Measurements from ENCODE around the gene KRTAP4-16.
"Not testable (repeated sequence)": the region's sequence is repeated elsewhere in the genome, so short reads cannot be mapped to it uniquely, and the experiment has no call there.

KRTAP4-16 gene

DNA sequence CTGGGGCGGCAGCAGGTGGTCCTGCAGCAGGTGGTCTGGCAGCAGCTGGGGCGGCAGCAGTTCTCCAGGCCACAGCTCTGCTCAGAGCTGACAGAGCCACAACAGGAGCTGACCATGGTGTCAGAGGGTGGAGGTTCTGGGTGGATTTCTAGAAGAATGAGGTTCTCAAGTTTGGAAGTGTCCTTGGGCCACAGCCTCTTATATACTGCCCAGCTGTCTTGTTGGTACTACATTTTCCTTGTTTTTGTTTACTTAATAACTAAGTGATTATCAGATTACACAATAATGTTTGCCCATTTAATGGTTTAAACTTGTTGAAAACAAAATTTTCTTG is 47.6 kb upstream of the KRTAP4-16 start, which contains the start of gene KRTAP4-5:
Gene KRTAP4-5, minus strand, starts transcription at position 174 of the 334 bp plus-strand sequence. Its CDS starts 58 bp downstream, at position 116.
- no peak within 1 kb of the TSS for H3K9ac ChIP-seq (ENCODE audit: low read length)
- no peaks in the 10 kb centered on the region for H3K9me3 ChIP-seq (ENCODE audit: insufficient read depth, low read length)
- H3K4me3 ChIP-seq (ENCODE audit: insufficient read depth, low read length, poor library complexity, severe bottlenecking), result no peak within 1 kb of the TSS
- no peaks in the 10 kb centered on the region for H3F3A ChIP-seq (ENCODE audit: insufficient read depth)
- no peaks in the 10 kb centered on the region for H3K9me2 ChIP-seq (replicated peaks; ENCODE audit: insufficient read depth, low read length)
- no peak within 1 kb of the TSS for H3K4me2 ChIP-seq (ENCODE audit: low read depth, low read length, poor library complexity, severe bottlenecking)
- no peaks in the 10 kb centered on the region; the same call in 1 of the 2 replicates for H3K27me3 ChIP-seq (ENCODE audit: low read length)
- no peaks in the 10 kb centered on the region for H3K36me3 ChIP-seq (ENCODE audit: low read length)
- H2AFZ ChIP-seq (ENCODE audit: low read depth, low read length, severe bottlenecking), result no peak within 1 kb of the TSS
- H3K27ac ChIP-seq (ENCODE audit: low read depth, low read length), result no peak within 1 kb of the TSS
- no peaks in the 10 kb centered on the region for H4K20me1 ChIP-seq (ENCODE audit: low read depth, low read length)
- TF ChIP-seq, protein P1, sequence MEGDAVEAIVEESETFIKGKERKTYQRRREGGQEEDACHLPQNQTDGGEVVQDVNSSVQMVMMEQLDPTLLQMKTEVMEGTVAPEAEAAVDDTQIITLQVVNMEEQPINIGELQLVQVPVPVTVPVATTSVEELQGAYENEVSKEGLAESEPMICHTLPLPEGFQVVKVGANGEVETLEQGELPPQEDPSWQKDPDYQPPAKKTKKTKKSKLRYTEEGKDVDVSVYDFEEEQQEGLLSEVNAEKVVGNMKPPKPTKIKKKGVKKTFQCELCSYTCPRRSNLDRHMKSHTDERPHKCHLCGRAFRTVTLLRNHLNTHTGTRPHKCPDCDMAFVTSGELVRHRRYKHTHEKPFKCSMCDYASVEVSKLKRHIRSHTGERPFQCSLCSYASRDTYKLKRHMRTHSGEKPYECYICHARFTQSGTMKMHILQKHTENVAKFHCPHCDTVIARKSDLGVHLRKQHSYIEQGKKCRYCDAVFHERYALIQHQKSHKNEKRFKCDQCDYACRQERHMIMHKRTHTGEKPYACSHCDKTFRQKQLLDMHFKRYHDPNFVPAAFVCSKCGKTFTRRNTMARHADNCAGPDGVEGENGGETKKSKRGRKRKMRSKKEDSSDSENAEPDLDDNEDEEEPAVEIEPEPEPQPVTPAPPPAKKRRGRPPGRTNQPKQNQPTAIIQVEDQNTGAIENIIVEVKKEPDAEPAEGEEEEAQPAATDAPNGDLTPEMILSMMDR (IDR thresholded peaks at IDR 0.05; ENCODE audit: insufficient read depth, low read length, poor library complexity, severe bottlenecking), result no peak
- no peaks in the 10 kb centered on the region for H3K79me2 ChIP-seq (ENCODE audit: insufficient read depth, low read length)

DNA sequence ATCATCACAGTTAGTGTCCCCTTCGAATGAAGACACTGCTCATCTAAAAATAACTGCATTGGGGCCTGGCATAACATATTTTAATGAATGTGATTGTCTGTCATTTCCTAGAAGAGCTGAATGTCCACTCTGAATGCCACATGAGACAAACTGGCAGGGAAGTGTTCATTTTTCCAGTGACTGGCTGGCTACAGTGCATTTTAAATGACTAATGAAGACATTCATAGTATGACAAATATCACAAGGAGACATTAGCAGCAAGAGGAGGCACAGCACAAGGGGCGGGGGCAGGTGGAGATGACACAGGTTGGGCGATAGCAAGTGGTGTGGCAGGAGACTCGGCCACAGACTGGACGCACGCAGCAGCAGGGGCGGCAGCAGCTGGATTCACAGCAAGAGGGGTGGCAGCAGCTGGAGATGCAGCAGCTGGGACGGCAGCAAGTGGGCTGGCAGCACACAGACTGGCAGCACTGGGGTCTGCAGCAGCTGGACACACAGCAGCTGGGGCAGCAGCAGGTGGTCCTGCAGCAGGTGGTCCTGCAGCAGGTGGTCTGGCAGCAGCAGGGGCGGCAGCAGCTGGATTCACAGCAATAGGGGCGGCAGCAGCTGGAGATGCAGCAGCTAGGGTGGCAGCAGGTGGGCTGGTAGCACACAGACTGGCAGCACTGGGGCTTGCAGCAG is 47.1 kb upstream of the KRTAP4-16 start:
- H3K9me3 ChIP-seq (ENCODE audit: insufficient read depth, low read length); H2AFZ ChIP-seq (ENCODE audit: low read depth, low read length, severe bottlenecking); H3K4me3 ChIP-seq (ENCODE audit: insufficient read depth, low read length, poor library complexity, severe bottlenecking); H4K20me1 ChIP-seq (ENCODE audit: low read depth, low read length); H3K9ac ChIP-seq (ENCODE audit: low read length); H3K4me2 ChIP-seq (ENCODE audit: low read depth, low read length, poor library complexity, severe bottlenecking); H3F3A ChIP-seq (ENCODE audit: insufficient read depth); H3K79me2 ChIP-seq (ENCODE audit: insufficient read depth, low read length); H3K27me3 ChIP-seq (ENCODE audit: low read length); H3K36me3 ChIP-seq (ENCODE audit: low read length); H3K9me2 ChIP-seq (replicated peaks; ENCODE audit: insufficient read depth, low read length); H3K27ac ChIP-seq (ENCODE audit: low read depth, low read length): not testable (repeated sequence)

- no peaks in the 10 kb centered on the region for H3K79me2 ChIP-seq (ENCODE audit: insufficient read depth, low read length)
- no peak overlapping the region for H2AFZ ChIP-seq (ENCODE audit: low read depth, low read length, severe bottlenecking)
- H3K4me2 ChIP-seq (ENCODE audit: low read depth, low read length, poor library complexity, severe bottlenecking), result no peak overlapping the region
- H4K20me1 ChIP-seq (ENCODE audit: low read depth, low read length), result no peaks in the 10 kb centered on the region
- no peak overlapping the region for H3K9ac ChIP-seq (ENCODE audit: low read length)
- no peaks in the 10 kb centered on the region for H3F3A ChIP-seq (ENCODE audit: insufficient read depth)
- H3K27ac ChIP-seq (ENCODE audit: low read depth, low read length), result no peak overlapping the region
- H3K4me3 ChIP-seq (ENCODE audit: insufficient read depth, low read length, poor library complexity, severe bottlenecking), result no peak overlapping the region
- H3K9me2 ChIP-seq (replicated peaks; ENCODE audit: insufficient read depth, low read length), result no peaks in the 10 kb centered on the region
- no peaks in the 10 kb centered on the region for H3K36me3 ChIP-seq (ENCODE audit: low read length)
- peaks cover 7% of the 10 kb centered on the region; the same call in 1 of the 2 replicates for H3K9me3 ChIP-seq (ENCODE audit: insufficient read depth, low read length)
- H3K27me3 ChIP-seq (ENCODE audit: low read length), result no peaks in the 10 kb centered on the region; the same call in 1 of the 2 replicates
- TF ChIP-seq, protein P1 (IDR thresholded peaks at IDR 0.05; ENCODE audit: insufficient read depth, low read length, poor library complexity, severe bottlenecking), result no peak
- TF ChIP-seq EZH2phosphoT487 (conservative IDR thresholded peaks at IDR 0.05; ENCODE audit: low read length), result no peak
Measured at GRCh38 chr17:41147531-41148204, 45.7 kb upstream of the KRTAP4-16 start.

DNA sequence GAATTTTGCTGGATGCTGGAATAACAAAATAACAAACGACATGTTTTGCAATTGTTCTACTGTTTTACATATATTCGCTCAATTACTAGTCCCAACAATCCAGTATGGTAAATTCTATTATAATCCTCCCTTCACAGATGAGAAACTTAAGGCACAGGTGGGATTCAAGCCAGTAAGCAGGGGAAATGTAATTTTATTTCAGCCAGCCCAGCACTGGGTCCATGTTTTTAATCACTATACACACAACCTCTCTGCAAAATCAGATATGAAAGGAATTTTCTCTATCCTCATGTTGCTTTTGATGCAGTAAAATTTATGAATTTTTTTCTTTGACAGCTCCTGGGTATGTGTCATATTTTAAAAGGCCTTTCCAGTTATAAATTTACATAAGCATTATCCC is 43.3 kb upstream of the KRTAP4-16 start:
- H3K27me3 ChIP-seq (ENCODE audit: low read length), result no peaks in the 10 kb centered on the region; the same call in 1 of the 2 replicates
- no peaks in the 10 kb centered on the region for H3K9me2 ChIP-seq (replicated peaks; ENCODE audit: insufficient read depth, low read length)
- no peak overlapping the region for H2AFZ ChIP-seq (ENCODE audit: low read depth, low read length, severe bottlenecking)
- no peak overlapping the region for H3K27ac ChIP-seq (ENCODE audit: low read depth, low read length)
- no peak overlapping the region for H3K4me2 ChIP-seq (ENCODE audit: low read depth, low read length, poor library complexity, severe bottlenecking)
- H3K36me3 ChIP-seq (ENCODE audit: low read length), result no peaks in the 10 kb centered on the region
- TF ChIP-seq, protein P1 (IDR thresholded peaks at IDR 0.05; ENCODE audit: insufficient read depth, low read length, poor library complexity, severe bottlenecking), result no peak
- TF ChIP-seq EZH2phosphoT487 (conservative IDR thresholded peaks at IDR 0.05; ENCODE audit: low read length), result no peak
- no peak overlapping the region for H3K4me3 ChIP-seq (ENCODE audit: insufficient read depth, low read length, poor library complexity, severe bottlenecking)
- H3K79me2 ChIP-seq (ENCODE audit: insufficient read depth, low read length), result no peaks in the 10 kb centered on the region
- no peaks in the 10 kb centered on the region for H4K20me1 ChIP-seq (ENCODE audit: low read depth, low read length)
- H3K9ac ChIP-seq (ENCODE audit: low read length), result no peak overlapping the region
- no peaks in the 10 kb centered on the region for H3F3A ChIP-seq (ENCODE audit: insufficient read depth)
- peaks cover 17% of the 10 kb centered on the region for H3K9me3 ChIP-seq (ENCODE audit: insufficient read depth, low read length)
